HTR-8/SVneo (cell line): ENCODE results near the gene CYP2E1.
"Not testable (repeated sequence)": the region's sequence is repeated elsewhere in the genome, so short reads cannot be mapped to it uniquely, and the experiment has no call there.

Source experiments
- DNase-seq: peaks from one replicate; pipeline ENCODE4 v3.0.0; 2011; ENCODE audit warnings: low spot score, mixed read lengths; ENCODE audit not compliant: insufficient read length
- FAIRE-seq: peaks from 2 replicates; lab custom pipeline; 2011; peaks lifted over from hg19 to GRCh38; lab: Jason Lieb, UNC

CYP2E1 gene

GRCh38 chr10:133526957-133527588 is at the start of gene CYP2E1:
Gene CYP2E1, plus strand, starts transcription at chr10:133527363. Its CDS starts 33 bp downstream, at chr10:133527396.
- FAIRE-seq: no peak

GRCh38 chr10:133481086-133481643 is 46.0 kb upstream of the CYP2E1 start:
- no peak for FAIRE-seq
- DNase-seq: no peak

More at GRCh38 chr10:133526957-133527588, at the start of gene CYP2E1:
- DNase-seq: no peak

GRCh38 chr10:133481657-133482056 is 45.5 kb upstream of the CYP2E1 start:
- FAIRE-seq (no peak), DNase-seq (no peak)

GRCh38 chr10:133484818-133485217 is 42.3 kb upstream of the CYP2E1 start:
- no peak for FAIRE-seq
- DNase-seq: no peak

- DNase-seq: no peak
- FAIRE-seq: no peak
These were observed 40.1 kb upstream of the CYP2E1 start for GRCh38 chr10:133487085-133487484.

- FAIRE-seq (no peak), DNase-seq (no peak)
These were observed 38.8 kb upstream of the CYP2E1 start for GRCh38 chr10:133488354-133488753.

GRCh38 chr10:133489816-133490588 is 37.2 kb upstream of the CYP2E1 start:
- FAIRE-seq (no peak), DNase-seq (no peak)

GRCh38 chr10:133493562-133493961 is 33.6 kb upstream of the CYP2E1 start:
- FAIRE-seq, DNase-seq: not testable (repeated sequence)

GRCh38 chr10:133497363-133497762 is 29.8 kb upstream of the CYP2E1 start:
- not testable (repeated sequence) for FAIRE-seq, DNase-seq

- not testable (repeated sequence) for DNase-seq, FAIRE-seq
These were observed 28.0 kb upstream of the CYP2E1 start for GRCh38 chr10:133499176-133499575.

- DNase-seq, FAIRE-seq: not testable (repeated sequence)
These were observed 26.3 kb upstream of the CYP2E1 start for GRCh38 chr10:133500897-133501296.

- DNase-seq (no peak), FAIRE-seq (no peak)
These were observed 17.5 kb upstream of the CYP2E1 start for GRCh38 chr10:133509700-133510099.

- DNase-seq (no peak), FAIRE-seq (no peak)
These were observed 15.8 kb upstream of the CYP2E1 start for GRCh38 chr10:133511408-133511807.

- DNase-seq (no peak), FAIRE-seq (no peak)
These were observed 15.1 kb upstream of the CYP2E1 start for GRCh38 chr10:133511907-133512528.

- no peak for FAIRE-seq
- no peak for DNase-seq
These were observed 11.7 kb upstream of the CYP2E1 start for GRCh38 chr10:133515471-133515870.

- FAIRE-seq: no peak
- no peak for DNase-seq
These were observed 11.1 kb upstream of the CYP2E1 start for GRCh38 chr10:133516057-133516456.

- not testable (repeated sequence) for FAIRE-seq, DNase-seq
These were observed 8.6 kb upstream of the CYP2E1 start for GRCh38 chr10:133518517-133518916.

GRCh38 chr10:133520193-133520738 is 6.9 kb upstream of the CYP2E1 start:
- FAIRE-seq (no peak), DNase-seq (peak; percentile 67)

GRCh38 chr10:133523631-133524203 is 3.4 kb upstream of the CYP2E1 start:
- DNase-seq: no peak
- FAIRE-seq: no peak

GRCh38 chr10:133525444-133525843 is 1.7 kb upstream of the CYP2E1 start:
- DNase-seq: no peak
- no peak for FAIRE-seq
